ENCODE measurements around the gene CSRNP3.

CSRNP3 gene

GRCh38 chr2:165634855-165635254, 165.4 kb downstream of the CSRNP3 start:
- Histone ChIP-seq H3K36me3 (ENCODE audit: insufficient read depth, low read length) (no peaks in the 10 kb centered on the region), H3K4me3 (ENCODE audit: low read length) (no peak overlapping the region), H3K27ac (ENCODE audit: low read depth, low read length) (peak overlapping the region; percentile 85), H3K9ac (ENCODE audit: low read depth, low read length) (no peak overlapping the region), H3K9me3 (ENCODE audit: insufficient read depth, low read depth, low read length) (no peaks in the 10 kb centered on the region), H3K27me3 (ENCODE audit: insufficient read depth, low read length) (no peaks in the 10 kb centered on the region), H3K4me1 (ENCODE audit: insufficient read depth, low read length) (peaks cover 54% of the 10 kb centered on the region)
- 58% methylated on average over 4 of the region's 4 CpGs for WGBS

GRCh38 chr2:165635532-165635931, 166.0 kb downstream of the CSRNP3 start:
- Histone ChIP-seq H3K4me3 (ENCODE audit: low read length) (no peak overlapping the region), H3K9ac (ENCODE audit: low read depth, low read length) (no peak overlapping the region), H3K36me3 (ENCODE audit: insufficient read depth, low read length) (no peaks in the 10 kb centered on the region), H3K27me3 (ENCODE audit: insufficient read depth, low read length) (no peaks in the 10 kb centered on the region), H3K9me3 (ENCODE audit: insufficient read depth, low read depth, low read length) (no peaks in the 10 kb centered on the region), H3K27ac (ENCODE audit: low read depth, low read length) (no peak overlapping the region), H3K4me1 (ENCODE audit: insufficient read depth, low read length) (peaks cover 48% of the 10 kb centered on the region)
- no CpG with 5 or more reads among the region's 1 CpG for WGBS

- Histone ChIP-seq H3K36me3 (ENCODE audit: insufficient read depth, low read length) (no peaks in the 10 kb centered on the region), H3K4me3 (ENCODE audit: low read length) (no peak overlapping the region)
- WGBS, result 98% methylated on average over 1 of the region's 1 CpG
Measured at GRCh38 chr2:165636959-165637358, 167.5 kb downstream of the CSRNP3 start.

GRCh38 chr2:165637396-165637795, 167.9 kb downstream of the CSRNP3 start:
- 100% methylated on average over 2 of the region's 2 CpGs for WGBS

More at GRCh38 chr2:165636959-165637358, 167.5 kb downstream of the CSRNP3 start:
- Histone ChIP-seq H3K4me1 (ENCODE audit: insufficient read depth, low read length) (peaks cover 34% of the 10 kb centered on the region), H3K27ac (ENCODE audit: low read depth, low read length) (no peak overlapping the region), H3K9ac (ENCODE audit: low read depth, low read length) (no peak overlapping the region), H3K9me3 (ENCODE audit: insufficient read depth, low read depth, low read length) (no peaks in the 10 kb centered on the region), H3K27me3 (ENCODE audit: insufficient read depth, low read length) (no peaks in the 10 kb centered on the region)

GRCh38 chr2:165639504-165639903, 170.0 kb downstream of the CSRNP3 start:
- WGBS, result 96% methylated on average over 1 of the region's 1 CpG
- H3K36me3 ChIP-seq (ENCODE audit: insufficient read depth, low read length), result no peaks in the 10 kb centered on the region

More at GRCh38 chr2:165637396-165637795, 167.9 kb downstream of the CSRNP3 start:
- no peaks in the 10 kb centered on the region for H3K9me3 ChIP-seq (ENCODE audit: insufficient read depth, low read depth, low read length)
- H3K27ac ChIP-seq (ENCODE audit: low read depth, low read length), result no peak overlapping the region
- peaks cover 33% of the 10 kb centered on the region for H3K4me1 ChIP-seq (ENCODE audit: insufficient read depth, low read length)
- H3K9ac ChIP-seq (ENCODE audit: low read depth, low read length), result no peak overlapping the region
- no peak overlapping the region for H3K4me3 ChIP-seq (ENCODE audit: low read length)
- no peaks in the 10 kb centered on the region for H3K36me3 ChIP-seq (ENCODE audit: insufficient read depth, low read length)
- H3K27me3 ChIP-seq (ENCODE audit: insufficient read depth, low read length), result no peaks in the 10 kb centered on the region

GRCh38 chr2:165640247-165640929, 170.9 kb downstream of the CSRNP3 start:
- H3K4me3 ChIP-seq (ENCODE audit: low read length), result no peak overlapping the region
- H3K27me3 ChIP-seq (ENCODE audit: insufficient read depth, low read length), result no peaks in the 10 kb centered on the region
- H3K36me3 ChIP-seq (ENCODE audit: insufficient read depth, low read length), result no peaks in the 10 kb centered on the region
- WGBS, result 95% methylated on average over 2 of the region's 3 CpGs
- H3K9me3 ChIP-seq (ENCODE audit: insufficient read depth, low read depth, low read length), result no peaks in the 10 kb centered on the region
- H3K27ac ChIP-seq (ENCODE audit: low read depth, low read length), result no peak overlapping the region
- H3K9ac ChIP-seq (ENCODE audit: low read depth, low read length), result no peak overlapping the region
- peaks cover 6% of the 10 kb centered on the region for H3K4me1 ChIP-seq (ENCODE audit: insufficient read depth, low read length)

More at GRCh38 chr2:165639504-165639903, 170.0 kb downstream of the CSRNP3 start:
- H3K4me3 ChIP-seq (ENCODE audit: low read length), result no peak overlapping the region
- no peaks in the 10 kb centered on the region for H3K27me3 ChIP-seq (ENCODE audit: insufficient read depth, low read length)
- no peak overlapping the region for H3K27ac ChIP-seq (ENCODE audit: low read depth, low read length)
- no peaks in the 10 kb centered on the region for H3K9me3 ChIP-seq (ENCODE audit: insufficient read depth, low read depth, low read length)
- H3K9ac ChIP-seq (ENCODE audit: low read depth, low read length), result no peak overlapping the region
- peaks cover 13% of the 10 kb centered on the region for H3K4me1 ChIP-seq (ENCODE audit: insufficient read depth, low read length)

GRCh38 chr2:165645930-165646831, 176.7 kb downstream of the CSRNP3 start:
- Histone ChIP-seq H3K27me3 (ENCODE audit: insufficient read depth, low read length) (no peaks in the 10 kb centered on the region), H3K9me3 (ENCODE audit: insufficient read depth, low read depth, low read length) (no peaks in the 10 kb centered on the region), H3K9ac (ENCODE audit: low read depth, low read length) (no peak overlapping the region), H3K4me3 (ENCODE audit: low read length) (no peak overlapping the region), H3K36me3 (ENCODE audit: insufficient read depth, low read length) (no peaks in the 10 kb centered on the region), H3K27ac (ENCODE audit: low read depth, low read length) (no peak overlapping the region), H3K4me1 (ENCODE audit: insufficient read depth, low read length) (no peaks in the 10 kb centered on the region)
- WGBS, result 93% methylated on average over 7 of the region's 7 CpGs

GRCh38 chr2:165647409-165647808, 177.9 kb downstream of the CSRNP3 start:
- no peaks in the 10 kb centered on the region for H3K9me3 ChIP-seq (ENCODE audit: insufficient read depth, low read depth, low read length)
- H3K27me3 ChIP-seq (ENCODE audit: insufficient read depth, low read length), result no peaks in the 10 kb centered on the region
- no peaks in the 10 kb centered on the region for H3K36me3 ChIP-seq (ENCODE audit: insufficient read depth, low read length)
- 100% methylated on average over 1 of the region's 2 CpGs for WGBS
- H3K4me1 ChIP-seq (ENCODE audit: insufficient read depth, low read length), result no peaks in the 10 kb centered on the region
- H3K9ac ChIP-seq (ENCODE audit: low read depth, low read length), result no peak overlapping the region
- H3K27ac ChIP-seq (ENCODE audit: low read depth, low read length), result no peak overlapping the region
- no peak overlapping the region for H3K4me3 ChIP-seq (ENCODE audit: low read length)

- no peak overlapping the region for H3K27ac ChIP-seq (ENCODE audit: low read depth, low read length)
- H3K4me1 ChIP-seq (ENCODE audit: insufficient read depth, low read length), result no peaks in the 10 kb centered on the region
- no peaks in the 10 kb centered on the region for H3K27me3 ChIP-seq (ENCODE audit: insufficient read depth, low read length)
- H3K9me3 ChIP-seq (ENCODE audit: insufficient read depth, low read depth, low read length), result no peaks in the 10 kb centered on the region
- no peak overlapping the region for H3K4me3 ChIP-seq (ENCODE audit: low read length)
- no peak overlapping the region for H3K9ac ChIP-seq (ENCODE audit: low read depth, low read length)
- no peaks in the 10 kb centered on the region for H3K36me3 ChIP-seq (ENCODE audit: insufficient read depth, low read length)
- WGBS, result 91% methylated on average over 4 of the region's 4 CpGs
Measured at GRCh38 chr2:165648801-165649200, 179.3 kb downstream of the CSRNP3 start.

GRCh38 chr2:165651233-165651632, 181.7 kb downstream of the CSRNP3 start:
- H3K36me3 ChIP-seq (ENCODE audit: insufficient read depth, low read length), result no peaks in the 10 kb centered on the region
- H3K9ac ChIP-seq (ENCODE audit: low read depth, low read length), result no peak overlapping the region
- H3K4me3 ChIP-seq (ENCODE audit: low read length), result no peak overlapping the region
- no peaks in the 10 kb centered on the region for H3K27me3 ChIP-seq (ENCODE audit: insufficient read depth, low read length)
- H3K27ac ChIP-seq (ENCODE audit: low read depth, low read length), result no peak overlapping the region
- no peaks in the 10 kb centered on the region for H3K4me1 ChIP-seq (ENCODE audit: insufficient read depth, low read length)
- no peaks in the 10 kb centered on the region for H3K9me3 ChIP-seq (ENCODE audit: insufficient read depth, low read depth, low read length)
- no CpG with 5 or more reads among the region's 2 CpGs for WGBS

- 93% methylated on average over 4 of the region's 6 CpGs for WGBS
- no peak overlapping the region for H3K4me3 ChIP-seq (ENCODE audit: low read length)
- no peaks in the 10 kb centered on the region for H3K9me3 ChIP-seq (ENCODE audit: insufficient read depth, low read depth, low read length)
Measured at GRCh38 chr2:165655661-165656060, 186.2 kb downstream of the CSRNP3 start.

More at GRCh38 chr2:165655661-165656060, 186.2 kb downstream of the CSRNP3 start:
- Histone ChIP-seq H3K27me3 (ENCODE audit: insufficient read depth, low read length) (no peaks in the 10 kb centered on the region), H3K9ac (ENCODE audit: low read depth, low read length) (no peak overlapping the region), H3K4me1 (ENCODE audit: insufficient read depth, low read length) (no peaks in the 10 kb centered on the region), H3K27ac (ENCODE audit: low read depth, low read length) (no peak overlapping the region), H3K36me3 (ENCODE audit: insufficient read depth, low read length) (peaks cover 14% of the 10 kb centered on the region)
